Type B pancreatic cell (in vitro differentiated cells): ENCODE data around the gene ARHGAP19. TPM values are rescaled to one million over a fixed set of nuclear protein-coding genes. Genes with fewer than 3 reads are reported as not detected.

Experiments used
- DNase-seq: peaks from one replicate; pipeline ENCODE4 v3.0.0; 2021; ENCODE audit warnings: mixed read lengths; ENCODE audit not compliant: unreplicated experiment; ENCODE audit errors: extremely low spot score
- H3K27ac Mint-ChIP-seq: 2 replicates; pipeline ENCODE4 v1.8.0; 2021; ENCODE audit warnings: mild to moderate bottlenecking, mixed read lengths
- H3K27me3 Mint-ChIP-seq: 2 replicates; pipeline ENCODE4 v1.8.0; 2021; ENCODE audit warnings: mixed read lengths
- H3K36me3 Mint-ChIP-seq: 2 replicates; pipeline ENCODE4 v1.8.0; 2021; ENCODE audit warnings: mixed read lengths
- H3K4me1 Mint-ChIP-seq: one replicate; pipeline ENCODE4 v1.8.0; 2021; ENCODE audit warnings: mixed read lengths; ENCODE audit not compliant: unreplicated experiment
- H3K4me3 Mint-ChIP-seq: 2 replicates; pipeline ENCODE4 v1.8.0; 2021; ENCODE audit warnings: mild to moderate bottlenecking, mixed read lengths
- H3K9me3 Mint-ChIP-seq: 2 replicates; pipeline ENCODE4 v1.8.0; 2021; ENCODE audit warnings: mixed read lengths
- CTCF ChIP-seq: fragments of 200-600 bp; sonication (generic); conservative IDR thresholded peaks from 2 replicates; pipeline ENCODE4 v1.5.0; 2021; ENCODE audit warnings: antibody characterized with exemption, mild to moderate bottlenecking
- total RNA-seq: library from RNA; stranded (reverse); gene quantifications from 2 replicates; pipeline ENCODE4 v1.2.1, GENCODE V29; 2021; ENCODE audit warnings: low replicate concordance

The ARHGAP19 gene
- total RNA-seq, 1 donor from 2014 or later: 19.8 TPM

DNA sequence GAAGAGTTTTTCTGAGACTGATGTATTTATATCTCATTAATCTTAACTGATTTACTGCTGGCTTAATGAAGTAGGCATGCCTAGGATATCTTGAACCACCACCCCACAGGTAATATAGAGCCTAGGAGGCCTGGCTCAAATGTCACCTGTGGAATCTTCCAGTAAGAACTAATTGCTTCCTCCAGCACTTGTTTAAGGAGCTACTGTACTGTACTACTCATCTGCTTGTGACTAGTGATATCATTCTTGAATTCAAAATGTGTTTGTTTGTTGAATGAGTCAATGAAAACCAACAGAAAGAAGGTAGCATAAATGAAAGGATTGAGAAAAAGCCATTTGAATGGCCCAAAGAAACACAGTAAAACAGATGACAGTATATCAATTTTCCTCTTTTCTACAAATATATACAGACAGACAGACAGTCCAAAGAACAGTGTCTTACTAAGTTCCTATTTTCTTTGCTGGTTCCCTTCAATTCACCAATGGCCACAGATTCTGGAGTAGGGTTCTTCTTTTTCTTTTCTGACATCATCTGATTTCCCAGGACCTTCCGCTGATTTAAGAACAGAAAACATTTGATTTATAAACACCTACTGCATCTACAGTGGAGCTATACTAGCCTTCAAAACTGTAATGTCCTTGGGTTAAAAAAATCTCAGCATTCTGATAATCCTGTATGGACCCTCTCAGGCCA lies 63.0 kb downstream of the ARHGAP19 start:
- Mint-ChIP-seq H3K4me1 (no peaks in the 10 kb centered on the region), H3K36me3 (peaks cover 18% of the 10 kb centered on the region), H3K27ac (no peak overlapping the region), H3K27me3 (no peaks in the 10 kb centered on the region), H3K4me3 (no peak overlapping the region), H3K9me3 (no peaks in the 10 kb centered on the region)
- DNase-seq: no peak
- TF ChIP-seq CTCF: no peak

DNA sequence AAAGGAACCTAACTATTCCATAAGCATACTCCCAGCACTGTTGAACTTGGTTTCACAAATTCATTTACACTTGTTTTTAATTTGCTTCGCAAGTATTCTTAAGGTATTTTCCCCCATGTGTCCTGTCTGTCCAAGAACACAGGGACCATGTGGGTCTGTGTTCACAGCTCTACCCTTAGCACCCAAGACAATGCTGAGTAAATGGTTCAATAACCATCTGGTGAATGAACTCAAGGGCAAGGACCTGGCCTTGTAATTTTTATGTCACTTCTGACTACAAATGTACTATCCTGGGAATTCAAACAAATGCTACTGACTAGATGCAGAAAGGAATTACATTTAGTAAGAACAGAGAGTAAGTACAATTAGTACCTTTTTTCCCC lies 63.7 kb downstream of the ARHGAP19 start:
- Mint-ChIP-seq H3K36me3 (peaks cover 18% of the 10 kb centered on the region), H3K4me1 (no peaks in the 10 kb centered on the region), H3K27me3 (no peaks in the 10 kb centered on the region), H3K9me3 (no peaks in the 10 kb centered on the region), H3K27ac (no peak overlapping the region), H3K4me3 (no peak overlapping the region)
- DNase-seq: no peak
- no peak for TF ChIP-seq CTCF

GRCh38 chr10:97228130-97228774 lies 64.2 kb downstream of the ARHGAP19 start:
- H3K36me3 Mint-ChIP-seq: peaks cover 20% of the 10 kb centered on the region
- no peak overlapping the region for H3K27ac Mint-ChIP-seq
- H3K9me3 Mint-ChIP-seq: no peaks in the 10 kb centered on the region
- no peak for DNase-seq
- TF ChIP-seq CTCF: no peak
- no peaks in the 10 kb centered on the region for H3K27me3 Mint-ChIP-seq
- H3K4me1 Mint-ChIP-seq: no peaks in the 10 kb centered on the region
- H3K4me3 Mint-ChIP-seq: no peak overlapping the region

DNA sequence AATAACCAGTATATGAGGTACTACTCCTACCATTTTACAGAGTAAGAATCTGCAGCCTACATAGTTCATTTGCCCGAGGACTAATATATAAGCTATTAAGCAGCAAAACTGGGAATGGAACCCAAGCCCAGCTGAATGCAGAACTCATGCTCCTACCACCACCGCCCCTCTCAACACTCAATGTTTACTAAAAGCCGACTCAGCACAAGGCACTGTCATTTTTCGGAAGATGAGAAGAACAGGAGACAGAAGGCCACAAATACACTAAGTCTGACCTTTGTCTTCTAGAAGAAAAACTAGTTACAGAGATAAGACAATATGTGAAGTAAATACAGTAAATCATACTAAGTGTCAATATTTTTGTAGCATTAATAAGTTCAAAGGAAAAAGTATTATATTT lies 66.0 kb downstream of the ARHGAP19 start:
- Mint-ChIP-seq H3K27me3 (no peaks in the 10 kb centered on the region), H3K4me1 (peaks cover 5% of the 10 kb centered on the region), H3K4me3 (no peak overlapping the region), H3K36me3 (peaks cover 19% of the 10 kb centered on the region), H3K27ac (no peak overlapping the region), H3K9me3 (no peaks in the 10 kb centered on the region)
- no peak for DNase-seq
- no peak for TF ChIP-seq CTCF

DNA sequence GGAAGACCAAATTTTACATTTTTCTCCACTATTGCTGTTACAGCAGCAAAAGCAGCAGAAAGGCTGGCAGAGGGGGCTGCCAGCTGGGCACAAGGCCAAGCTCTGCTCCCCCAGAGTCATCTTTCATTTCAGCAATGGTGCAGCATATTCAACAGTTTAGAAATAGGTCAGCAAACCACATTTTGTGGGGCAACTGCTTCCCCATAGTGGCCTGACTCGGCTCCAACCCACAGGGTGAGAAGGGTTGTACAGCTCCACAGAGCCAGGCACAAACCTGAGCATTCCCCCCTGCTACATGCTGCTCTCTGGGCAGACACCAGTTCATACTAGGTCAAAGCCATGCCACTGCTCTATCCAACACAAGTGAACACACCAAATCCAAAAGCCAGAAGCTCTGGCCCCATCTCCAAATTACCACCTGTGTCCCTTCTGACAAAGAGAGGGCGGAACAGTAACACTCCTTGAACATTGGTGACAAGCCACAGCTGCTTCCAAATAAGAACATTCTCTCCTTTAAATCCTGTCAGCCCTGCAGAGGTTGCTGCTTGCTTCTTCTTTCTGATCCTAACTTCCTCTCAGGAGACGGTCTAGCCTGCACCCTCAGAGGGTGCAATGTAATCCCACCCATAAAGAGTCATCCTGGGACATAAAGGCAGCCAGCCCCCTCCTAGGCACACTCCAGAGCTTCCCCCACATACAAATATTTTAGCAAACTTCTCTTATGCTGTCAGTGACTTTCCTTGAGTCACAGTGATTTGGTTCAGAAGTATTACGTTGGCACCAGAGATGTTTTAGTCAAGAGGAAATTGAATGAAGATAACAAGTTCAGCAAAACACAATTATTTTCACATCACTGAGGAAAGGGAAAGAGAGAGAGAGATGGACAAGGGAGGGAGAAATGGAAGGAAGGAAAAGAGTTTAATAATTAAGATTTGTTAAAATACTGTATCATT lies 67.7 kb downstream of the ARHGAP19 start:
- no peak overlapping the region for H3K27ac Mint-ChIP-seq
- peaks cover 13% of the 10 kb centered on the region for H3K4me1 Mint-ChIP-seq
- no peak for TF ChIP-seq CTCF
- H3K27me3 Mint-ChIP-seq: no peaks in the 10 kb centered on the region
- H3K9me3 Mint-ChIP-seq: no peaks in the 10 kb centered on the region
- H3K36me3 Mint-ChIP-seq: peaks cover 21% of the 10 kb centered on the region
- DNase-seq: no peak
- no peak overlapping the region for H3K4me3 Mint-ChIP-seq
